Ishikawa (cell line): ENCODE results near the gene PTPRE.

Experiments
- CEBPB ChIP-seq: IDR thresholded peaks from 2 replicates; pipeline ENCODE4 v1.6.1; 2012
- CREB1 ChIP-seq: IDR thresholded peaks from 2 replicates; pipeline ENCODE4 v1.6.1; 2012; ENCODE audit warnings: low read depth
- EGR1 ChIP-seq: IDR thresholded peaks from 2 replicates; pipeline ENCODE4 v1.6.1; 2012
- EP300 ChIP-seq: IDR thresholded peaks from 2 replicates; pipeline ENCODE4 v1.6.1; 2012; ENCODE audit warnings: borderline replicate concordance
- FOXM1 ChIP-seq: IDR thresholded peaks from 2 replicates; pipeline ENCODE4 v1.6.1; 2012; ENCODE audit warnings: low read depth, borderline replicate concordance
- RAD21 ChIP-seq: IDR thresholded peaks from 2 replicates; pipeline ENCODE4 v1.6.1; 2012; ENCODE audit warnings: low read depth
- TAF1 ChIP-seq: IDR thresholded peaks from 2 replicates; pipeline ENCODE4 v1.6.1; 2012; ENCODE audit warnings: low read depth, mild to moderate bottlenecking
- TCF12 ChIP-seq: IDR thresholded peaks from 2 replicates; pipeline ENCODE4 v1.6.1; 2012; ENCODE audit warnings: low read depth
- TEAD4 ChIP-seq: IDR thresholded peaks from 2 replicates; pipeline ENCODE4 v1.6.1; 2012
- TF ChIP-seq, protein P1 (sequence below): IDR thresholded peaks from 2 replicates; pipeline ENCODE4 v1.6.1; 2012
- TF ChIP-seq, protein P2 (sequence below): IDR thresholded peaks from 2 replicates; pipeline ENCODE4 v1.6.1; 2012; ENCODE audit warnings: low read depth, mild to moderate bottlenecking

DNA sequence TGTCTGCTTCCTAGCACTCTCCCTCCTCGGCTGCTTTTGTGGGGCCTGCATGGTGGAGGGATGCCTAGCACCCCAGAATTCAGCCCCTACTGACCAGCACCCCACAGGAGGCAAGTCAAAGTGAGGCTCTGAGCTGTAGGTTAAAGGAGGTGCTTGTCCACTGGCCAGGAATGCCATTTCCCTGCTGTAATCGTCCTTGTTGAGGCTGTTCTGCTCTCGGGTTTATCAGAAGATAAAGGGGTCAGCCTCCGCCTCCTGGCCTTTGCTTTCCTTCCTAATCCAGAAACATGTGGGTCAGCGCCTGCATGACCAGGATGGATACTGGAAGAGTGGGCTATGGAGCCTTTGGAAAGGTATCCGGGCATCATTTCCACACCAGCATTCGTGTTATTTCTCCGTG lies 120.4 kb downstream of the PTPRE start:
- no peak for TF ChIP-seq RAD21
- TF ChIP-seq CREB1, result no peak
- TF ChIP-seq, protein P1, sequence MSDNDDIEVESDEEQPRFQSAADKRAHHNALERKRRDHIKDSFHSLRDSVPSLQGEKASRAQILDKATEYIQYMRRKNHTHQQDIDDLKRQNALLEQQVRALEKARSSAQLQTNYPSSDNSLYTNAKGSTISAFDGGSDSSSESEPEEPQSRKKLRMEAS, result no peak
- no peak for TF ChIP-seq TCF12
- TF ChIP-seq TAF1, result no peak
- no peak for TF ChIP-seq CEBPB
- TF ChIP-seq, protein P2, sequence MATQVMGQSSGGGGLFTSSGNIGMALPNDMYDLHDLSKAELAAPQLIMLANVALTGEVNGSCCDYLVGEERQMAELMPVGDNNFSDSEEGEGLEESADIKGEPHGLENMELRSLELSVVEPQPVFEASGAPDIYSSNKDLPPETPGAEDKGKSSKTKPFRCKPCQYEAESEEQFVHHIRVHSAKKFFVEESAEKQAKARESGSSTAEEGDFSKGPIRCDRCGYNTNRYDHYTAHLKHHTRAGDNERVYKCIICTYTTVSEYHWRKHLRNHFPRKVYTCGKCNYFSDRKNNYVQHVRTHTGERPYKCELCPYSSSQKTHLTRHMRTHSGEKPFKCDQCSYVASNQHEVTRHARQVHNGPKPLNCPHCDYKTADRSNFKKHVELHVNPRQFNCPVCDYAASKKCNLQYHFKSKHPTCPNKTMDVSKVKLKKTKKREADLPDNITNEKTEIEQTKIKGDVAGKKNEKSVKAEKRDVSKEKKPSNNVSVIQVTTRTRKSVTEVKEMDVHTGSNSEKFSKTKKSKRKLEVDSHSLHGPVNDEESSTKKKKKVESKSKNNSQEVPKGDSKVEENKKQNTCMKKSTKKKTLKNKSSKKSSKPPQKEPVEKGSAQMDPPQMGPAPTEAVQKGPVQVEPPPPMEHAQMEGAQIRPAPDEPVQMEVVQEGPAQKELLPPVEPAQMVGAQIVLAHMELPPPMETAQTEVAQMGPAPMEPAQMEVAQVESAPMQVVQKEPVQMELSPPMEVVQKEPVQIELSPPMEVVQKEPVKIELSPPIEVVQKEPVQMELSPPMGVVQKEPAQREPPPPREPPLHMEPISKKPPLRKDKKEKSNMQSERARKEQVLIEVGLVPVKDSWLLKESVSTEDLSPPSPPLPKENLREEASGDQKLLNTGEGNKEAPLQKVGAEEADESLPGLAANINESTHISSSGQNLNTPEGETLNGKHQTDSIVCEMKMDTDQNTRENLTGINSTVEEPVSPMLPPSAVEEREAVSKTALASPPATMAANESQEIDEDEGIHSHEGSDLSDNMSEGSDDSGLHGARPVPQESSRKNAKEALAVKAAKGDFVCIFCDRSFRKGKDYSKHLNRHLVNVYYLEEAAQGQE, result no peak
- no peak for TF ChIP-seq EGR1
- TF ChIP-seq EP300, result no peak
- no peak for TF ChIP-seq FOXM1
- no peak for TF ChIP-seq TEAD4
